ENCODE data around the gene GID8. TPM values are rescaled to one million over a fixed set of nuclear protein-coding genes. Genes with fewer than 3 reads are reported as not detected.
A peak's percentile ranks its signal among the peaks of the same experiment; 100 is the strongest.

Gene GID8
- total and polyA plus RNA-seq, 2 of the 13 experiments (the other 11 are each of a cell fraction or from before 2014, with no cell fraction given): 39.6 to 59.8 TPM

DNA sequence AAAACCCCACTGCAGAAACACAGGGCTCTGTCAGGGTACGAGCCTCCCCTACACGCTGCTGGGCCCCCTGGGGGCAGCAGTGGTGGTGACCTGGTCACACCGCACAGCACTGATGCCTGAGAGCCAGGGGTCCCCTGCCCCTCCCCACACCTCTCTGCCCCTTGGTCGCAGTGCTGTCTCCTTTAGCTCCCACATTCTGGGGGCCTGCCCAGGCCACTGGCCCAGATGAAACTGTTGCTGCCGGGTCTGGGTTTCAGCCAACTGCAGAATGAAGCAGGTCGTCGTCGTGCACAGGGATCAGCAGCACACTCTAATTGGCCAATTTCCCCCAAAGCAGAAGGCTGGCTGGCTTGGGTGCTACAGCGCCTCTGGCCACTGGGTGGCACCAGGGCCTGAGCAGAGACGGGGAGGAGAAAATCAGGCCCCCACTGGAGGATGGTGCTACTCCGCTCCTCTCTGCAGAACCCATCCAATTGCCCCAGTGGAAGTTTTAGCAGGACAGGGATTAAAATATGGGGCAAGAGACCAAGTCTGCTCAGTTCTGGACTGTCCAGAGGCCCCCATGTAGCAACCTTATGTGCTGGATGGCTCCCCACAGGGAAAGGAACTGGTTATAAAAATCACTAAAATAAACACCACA is 37.8 kb upstream of the GID8 start (continued):
- TF ChIP-seq MAZ (IDR thresholded peaks at IDR 0.05; ENCODE audit: borderline replicate concordance, low read depth, low read length): peak; percentile 95
- TF ChIP-seq MAZ (CRISPR knock-in tag; IDR thresholded peaks at IDR 0.05; ENCODE audit: low read depth): peak; percentile 95
- peak; percentile 100 for TF ChIP-seq RBM22 (optimal IDR thresholded peaks at IDR 0.05; ENCODE audit: low read length)
- TF ChIP-seq, protein P1, sequence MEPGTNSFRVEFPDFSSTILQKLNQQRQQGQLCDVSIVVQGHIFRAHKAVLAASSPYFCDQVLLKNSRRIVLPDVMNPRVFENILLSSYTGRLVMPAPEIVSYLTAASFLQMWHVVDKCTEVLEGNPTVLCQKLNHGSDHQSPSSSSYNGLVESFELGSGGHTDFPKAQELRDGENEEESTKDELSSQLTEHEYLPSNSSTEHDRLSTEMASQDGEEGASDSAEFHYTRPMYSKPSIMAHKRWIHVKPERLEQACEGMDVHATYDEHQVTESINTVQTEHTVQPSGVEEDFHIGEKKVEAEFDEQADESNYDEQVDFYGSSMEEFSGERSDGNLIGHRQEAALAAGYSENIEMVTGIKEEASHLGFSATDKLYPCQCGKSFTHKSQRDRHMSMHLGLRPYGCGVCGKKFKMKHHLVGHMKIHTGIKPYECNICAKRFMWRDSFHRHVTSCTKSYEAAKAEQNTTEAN (CRISPR knock-in tag; conservative IDR thresholded peaks at IDR 0.05): peak; percentile 42; the same call in 1 of the 2 replicates
- no peak for TF ChIP-seq ZKSCAN1 (IDR thresholded peaks at IDR 0.05; ENCODE audit: low read length)
- TF ChIP-seq ZNF354B (CRISPR knock-in tag; IDR thresholded peaks at IDR 0.05): no peak; the same call in 1 of the 2 replicates
- TF ChIP-seq ZNF616 (CRISPR knock-in tag; IDR thresholded peaks at IDR 0.05; ENCODE audit: low read depth): peak; percentile 50; the same call in 1 of the 2 replicates
- TF ChIP-seq ZNF382 (CRISPR knock-in tag; IDR thresholded peaks at IDR 0.05; ENCODE audit: borderline replicate concordance): no peak
- TF ChIP-seq, protein P2, sequence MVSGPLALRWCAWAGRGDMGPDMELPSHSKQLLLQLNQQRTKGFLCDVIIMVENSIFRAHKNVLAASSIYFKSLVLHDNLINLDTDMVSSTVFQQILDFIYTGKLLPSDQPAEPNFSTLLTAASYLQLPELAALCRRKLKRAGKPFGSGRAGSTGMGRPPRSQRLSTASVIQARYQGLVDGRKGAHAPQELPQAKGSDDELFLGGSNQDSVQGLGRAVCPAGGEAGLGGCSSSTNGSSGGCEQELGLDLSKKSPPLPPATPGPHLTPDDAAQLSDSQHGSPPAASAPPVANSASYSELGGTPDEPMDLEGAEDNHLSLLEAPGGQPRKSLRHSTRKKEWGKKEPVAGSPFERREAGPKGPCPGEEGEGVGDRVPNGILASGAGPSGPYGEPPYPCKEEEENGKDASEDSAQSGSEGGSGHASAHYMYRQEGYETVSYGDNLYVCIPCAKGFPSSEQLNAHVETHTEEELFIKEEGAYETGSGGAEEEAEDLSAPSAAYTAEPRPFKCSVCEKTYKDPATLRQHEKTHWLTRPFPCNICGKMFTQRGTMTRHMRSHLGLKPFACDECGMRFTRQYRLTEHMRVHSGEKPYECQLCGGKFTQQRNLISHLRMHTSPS (CRISPR knock-in tag; IDR thresholded peaks at IDR 0.05; ENCODE audit: low read depth): no peak; the same call in 1 of the 2 replicates
- TF ChIP-seq MED13 (CRISPR knock-in tag; IDR thresholded peaks at IDR 0.05): peak; percentile 56; the same call in 1 of the 2 replicates
- TF ChIP-seq XBP1 (CRISPR knock-in tag; IDR thresholded peaks at IDR 0.05): peak; percentile 81; the same call in 1 of the 2 replicates
- peak; percentile 59; the same call in 1 of the 2 replicates for TF ChIP-seq KAT8 (CRISPR knock-in tag; IDR thresholded peaks at IDR 0.05)
- TF ChIP-seq, protein P3, sequence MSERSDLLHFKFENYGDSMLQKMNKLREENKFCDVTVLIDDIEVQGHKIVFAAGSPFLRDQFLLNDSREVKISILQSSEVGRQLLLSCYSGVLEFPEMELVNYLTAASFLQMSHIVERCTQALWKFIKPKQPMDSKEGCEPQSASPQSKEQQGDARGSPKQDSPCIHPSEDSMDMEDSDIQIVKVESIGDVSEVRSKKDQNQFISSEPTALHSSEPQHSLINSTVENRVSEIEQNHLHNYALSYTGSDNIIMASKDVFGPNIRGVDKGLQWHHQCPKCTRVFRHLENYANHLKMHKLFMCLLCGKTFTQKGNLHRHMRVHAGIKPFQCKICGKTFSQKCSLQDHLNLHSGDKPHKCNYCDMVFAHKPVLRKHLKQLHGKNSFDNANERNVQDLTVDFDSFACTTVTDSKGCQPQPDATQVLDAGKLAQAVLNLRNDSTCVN (CRISPR knock-in tag; IDR thresholded peaks at IDR 0.05; ENCODE audit: borderline replicate concordance): no peak
- TF ChIP-seq ZFP37 (CRISPR knock-in tag; IDR thresholded peaks at IDR 0.05; ENCODE audit: borderline replicate concordance): peak; percentile 93
- TF ChIP-seq FOXA1 (IDR thresholded peaks at IDR 0.05): no peak
- no peak for TF ChIP-seq FOXA1 (CRISPR knock-in tag; IDR thresholded peaks at IDR 0.05)
- TF ChIP-seq, protein P4, sequence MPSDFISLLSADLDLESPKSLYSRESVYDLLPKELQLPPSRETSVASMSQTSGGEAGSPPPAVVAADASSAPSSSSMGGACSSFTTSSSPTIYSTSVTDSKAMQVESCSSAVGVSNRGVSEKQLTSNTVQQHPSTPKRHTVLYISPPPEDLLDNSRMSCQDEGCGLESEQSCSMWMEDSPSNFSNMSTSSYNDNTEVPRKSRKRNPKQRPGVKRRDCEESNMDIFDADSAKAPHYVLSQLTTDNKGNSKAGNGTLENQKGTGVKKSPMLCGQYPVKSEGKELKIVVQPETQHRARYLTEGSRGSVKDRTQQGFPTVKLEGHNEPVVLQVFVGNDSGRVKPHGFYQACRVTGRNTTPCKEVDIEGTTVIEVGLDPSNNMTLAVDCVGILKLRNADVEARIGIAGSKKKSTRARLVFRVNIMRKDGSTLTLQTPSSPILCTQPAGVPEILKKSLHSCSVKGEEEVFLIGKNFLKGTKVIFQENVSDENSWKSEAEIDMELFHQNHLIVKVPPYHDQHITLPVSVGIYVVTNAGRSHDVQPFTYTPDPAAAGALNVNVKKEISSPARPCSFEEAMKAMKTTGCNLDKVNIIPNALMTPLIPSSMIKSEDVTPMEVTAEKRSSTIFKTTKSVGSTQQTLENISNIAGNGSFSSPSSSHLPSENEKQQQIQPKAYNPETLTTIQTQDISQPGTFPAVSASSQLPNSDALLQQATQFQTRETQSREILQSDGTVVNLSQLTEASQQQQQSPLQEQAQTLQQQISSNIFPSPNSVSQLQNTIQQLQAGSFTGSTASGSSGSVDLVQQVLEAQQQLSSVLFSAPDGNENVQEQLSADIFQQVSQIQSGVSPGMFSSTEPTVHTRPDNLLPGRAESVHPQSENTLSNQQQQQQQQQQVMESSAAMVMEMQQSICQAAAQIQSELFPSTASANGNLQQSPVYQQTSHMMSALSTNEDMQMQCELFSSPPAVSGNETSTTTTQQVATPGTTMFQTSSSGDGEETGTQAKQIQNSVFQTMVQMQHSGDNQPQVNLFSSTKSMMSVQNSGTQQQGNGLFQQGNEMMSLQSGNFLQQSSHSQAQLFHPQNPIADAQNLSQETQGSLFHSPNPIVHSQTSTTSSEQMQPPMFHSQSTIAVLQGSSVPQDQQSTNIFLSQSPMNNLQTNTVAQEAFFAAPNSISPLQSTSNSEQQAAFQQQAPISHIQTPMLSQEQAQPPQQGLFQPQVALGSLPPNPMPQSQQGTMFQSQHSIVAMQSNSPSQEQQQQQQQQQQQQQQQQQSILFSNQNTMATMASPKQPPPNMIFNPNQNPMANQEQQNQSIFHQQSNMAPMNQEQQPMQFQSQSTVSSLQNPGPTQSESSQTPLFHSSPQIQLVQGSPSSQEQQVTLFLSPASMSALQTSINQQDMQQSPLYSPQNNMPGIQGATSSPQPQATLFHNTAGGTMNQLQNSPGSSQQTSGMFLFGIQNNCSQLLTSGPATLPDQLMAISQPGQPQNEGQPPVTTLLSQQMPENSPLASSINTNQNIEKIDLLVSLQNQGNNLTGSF (CRISPR knock-in tag; IDR thresholded peaks at IDR 0.05): peak; percentile 66
- no peak for TF ChIP-seq KDM5A (IDR thresholded peaks at IDR 0.05; ENCODE audit: borderline replicate concordance, low read length)
- TF ChIP-seq MEF2D (CRISPR knock-in tag; IDR thresholded peaks at IDR 0.05): peak; percentile 91
